DOHH2 (cell line): ENCODE results near the gene DOCK8.

ENCODE experiments used
- H3F3A ChIP-seq: fragments of 200-600 bp; sonication (generic), shearing (Covaris generic); 2 replicates; pipeline ENCODE4 v1.6.0; 2016; ENCODE audit warnings: antibody characterized with exemption, mild to moderate bottlenecking; ENCODE audit not compliant: control insufficient read depth, insufficient read depth
- H3K27ac ChIP-seq: fragments of 200-600 bp; sonication (generic); 2 replicates; pipeline ENCODE4 v1.5.1; 2014; ENCODE audit warnings: low read depth, mild to moderate bottlenecking, low read length, moderate library complexity
- H3K27me3 ChIP-seq: fragments of 200-600 bp; sonication (generic); 2 replicates; pipeline ENCODE4 v1.6.1; 2014; ENCODE audit warnings: mild to moderate bottlenecking, low read length, mixed read lengths; ENCODE audit not compliant: control insufficient read depth
- H3K36me3 ChIP-seq: fragments of 200-600 bp; sonication (generic); 2 replicates; pipeline ENCODE4 v1.6.1; 2014; ENCODE audit warnings: mild to moderate bottlenecking, low read length, moderate library complexity, mixed read lengths; ENCODE audit not compliant: control insufficient read depth
- H3K4me1 ChIP-seq: fragments of 200-600 bp; sonication (generic); 2 replicates; pipeline ENCODE4 v1.6.1; 2014; ENCODE audit warnings: mild to moderate bottlenecking, low read length, mixed read lengths; ENCODE audit not compliant: control insufficient read depth
- H3K4me2 ChIP-seq: fragments of 200-600 bp; sonication (generic); 2 replicates; pipeline ENCODE4 v1.6.0; 2014; ENCODE audit warnings: mild to moderate bottlenecking, low read length, moderate library complexity
- H3K4me3 ChIP-seq: fragments of 200-600 bp; sonication (generic); 2 replicates; pipeline ENCODE4 v1.5.1; 2014; ENCODE audit warnings: mild to moderate bottlenecking, low read length, mixed read lengths
- H3K79me2 ChIP-seq: fragments of 200-600 bp; sonication (generic); 2 replicates; pipeline ENCODE4 v1.6.1; 2014; ENCODE audit warnings: mild to moderate bottlenecking, low read length, mixed read lengths; ENCODE audit not compliant: control insufficient read depth
- H3K9me2 ChIP-seq: fragments of 200-600 bp; sonication (generic); replicated peaks from 2 replicates; pipeline ENCODE4 v1.6.1; 2014; ENCODE audit warnings: mild to moderate bottlenecking, low read length, mixed read lengths; ENCODE audit not compliant: control insufficient read depth
- H3K9me3 ChIP-seq: fragments of 200-600 bp; sonication (generic); 2 replicates; pipeline ENCODE4 v1.6.1; 2014; ENCODE audit warnings: antibody characterized with exemption, low read length, mixed read lengths; ENCODE audit not compliant: control insufficient read depth, insufficient read depth
- H4K20me1 ChIP-seq: fragments of 200-600 bp; sonication (generic); 2 replicates; pipeline ENCODE4 v1.6.0; 2014; ENCODE audit warnings: low read depth, mild to moderate bottlenecking, antibody characterized with exemption, low read length, moderate library complexity; ENCODE audit not compliant: control insufficient read depth, insufficient read depth
- CTCF ChIP-seq: fragments of 200-600 bp; sonication (generic); IDR thresholded peaks from one replicate; pipeline ENCODE4 v1.5.1; 2014; ENCODE audit warnings: antibody characterized with exemption, mild to moderate bottlenecking, low read depth, low read length; ENCODE audit not compliant: poor library complexity, severe bottlenecking
- EZH2phosphoT487 ChIP-seq: fragments of 200-600 bp; sonication (generic); IDR thresholded peaks from 2 replicates; pipeline ENCODE4 v1.6.1; 2017; ENCODE audit warnings: borderline replicate concordance, mild to moderate bottlenecking, antibody characterized with exemption, low read length, moderate library complexity, mixed read lengths

Gene DOCK8

GRCh38 chr9:469672-470551, 255.2 kb downstream of the DOCK8 start:
- H3F3A ChIP-seq, result peaks cover 11% of the 10 kb centered on the region
- peak overlapping the region; percentile 96 for H3K27ac ChIP-seq

GRCh38 chr9:470552-471194, 256.0 kb downstream of the DOCK8 start:
- Histone ChIP-seq H3K79me2 (peaks cover 11% of the 10 kb centered on the region), H3K4me3 (peak overlapping the region; percentile 90)

More at GRCh38 chr9:469672-470551, 255.2 kb downstream of the DOCK8 start:
- H3K27me3 ChIP-seq, result no peaks in the 10 kb centered on the region
- H3K4me1 ChIP-seq, result peaks cover 34% of the 10 kb centered on the region
- peak overlapping the region; percentile 100 for H3K4me2 ChIP-seq
- no peak for TF ChIP-seq EZH2phosphoT487
- no peak for TF ChIP-seq CTCF
- H3K79me2 ChIP-seq, result peaks cover 11% of the 10 kb centered on the region
- H4K20me1 ChIP-seq, result no peaks in the 10 kb centered on the region
- H3K4me3 ChIP-seq, result peak overlapping the region; percentile 90
- H3K9me2 ChIP-seq, result no peaks in the 10 kb centered on the region
- no peaks in the 10 kb centered on the region for H3K9me3 ChIP-seq
- peaks cover 4% of the 10 kb centered on the region for H3K36me3 ChIP-seq

GRCh38 chr9:471320-471719, 256.7 kb downstream of the DOCK8 start:
- no peak overlapping the region for H3K27ac ChIP-seq
- H3K9me3 ChIP-seq, result no peaks in the 10 kb centered on the region
- H3K9me2 ChIP-seq, result no peaks in the 10 kb centered on the region
- H3F3A ChIP-seq, result peaks cover 11% of the 10 kb centered on the region
- peaks cover 34% of the 10 kb centered on the region for H3K4me1 ChIP-seq
- H3K36me3 ChIP-seq, result peaks cover 2% of the 10 kb centered on the region
- no peaks in the 10 kb centered on the region for H4K20me1 ChIP-seq
- no peak for TF ChIP-seq EZH2phosphoT487
- H3K27me3 ChIP-seq, result no peaks in the 10 kb centered on the region
- H3K79me2 ChIP-seq, result peaks cover 11% of the 10 kb centered on the region
- H3K4me2 ChIP-seq, result peak overlapping the region; percentile 100
- peak overlapping the region; percentile 90 for H3K4me3 ChIP-seq

More at GRCh38 chr9:470552-471194, 256.0 kb downstream of the DOCK8 start:
- Histone ChIP-seq H3K9me3 (no peaks in the 10 kb centered on the region), H3K4me1 (peaks cover 34% of the 10 kb centered on the region), H3F3A (peaks cover 11% of the 10 kb centered on the region), H3K36me3 (peaks cover 3% of the 10 kb centered on the region), H3K4me2 (peak overlapping the region; percentile 100), H4K20me1 (no peaks in the 10 kb centered on the region), H3K27me3 (no peaks in the 10 kb centered on the region), H3K9me2 (no peaks in the 10 kb centered on the region), H3K27ac (peak overlapping the region; percentile 96)
- no peak for TF ChIP-seq EZH2phosphoT487
- no peak for TF ChIP-seq CTCF
